Measurements from ENCODE around the gene OR52M1. TPM values are rescaled to one million over a fixed set of nuclear protein-coding genes. Genes with fewer than 3 reads are reported as not detected.

The OR52M1 gene
- total RNA-seq, 4 donors from 2014 or later: not detected

DNA sequence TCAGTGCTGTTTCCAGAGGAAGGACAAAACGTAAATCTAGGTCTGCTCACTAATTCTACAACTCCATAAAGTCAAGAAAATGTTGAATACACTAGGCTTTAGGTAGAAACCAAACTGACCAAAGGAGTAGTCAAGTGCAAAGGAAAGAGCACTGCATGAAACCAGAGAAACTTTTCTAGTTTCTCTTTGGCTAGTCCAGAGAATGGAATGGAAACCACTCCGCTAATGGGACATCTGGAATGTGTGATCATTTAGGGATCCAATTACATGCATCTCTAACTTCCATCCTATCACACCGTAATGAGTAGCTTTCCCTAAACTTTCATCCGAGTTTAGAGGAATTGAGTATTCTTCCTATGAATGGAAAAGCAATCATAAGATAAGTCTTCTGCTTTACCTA lies 2.4 kb downstream of the OR52M1 start:
- 68% methylated on average over 4 of the region's 4 CpGs for WGBS, 2 donors
- intact Hi-C loops (cut with DNase I; ENCODE audit: low total_unique reads): no loop called here
- H3K4me3 ChIP-seq (ENCODE audit: low read depth, poor library complexity, severe bottlenecking): no peak overlapping the region
- DNase-seq (ENCODE audit: low spot score in 2 of 2): no peak
- TF ChIP-seq POLR2A (IDR thresholded peaks at IDR 0.05): no peak

DNA sequence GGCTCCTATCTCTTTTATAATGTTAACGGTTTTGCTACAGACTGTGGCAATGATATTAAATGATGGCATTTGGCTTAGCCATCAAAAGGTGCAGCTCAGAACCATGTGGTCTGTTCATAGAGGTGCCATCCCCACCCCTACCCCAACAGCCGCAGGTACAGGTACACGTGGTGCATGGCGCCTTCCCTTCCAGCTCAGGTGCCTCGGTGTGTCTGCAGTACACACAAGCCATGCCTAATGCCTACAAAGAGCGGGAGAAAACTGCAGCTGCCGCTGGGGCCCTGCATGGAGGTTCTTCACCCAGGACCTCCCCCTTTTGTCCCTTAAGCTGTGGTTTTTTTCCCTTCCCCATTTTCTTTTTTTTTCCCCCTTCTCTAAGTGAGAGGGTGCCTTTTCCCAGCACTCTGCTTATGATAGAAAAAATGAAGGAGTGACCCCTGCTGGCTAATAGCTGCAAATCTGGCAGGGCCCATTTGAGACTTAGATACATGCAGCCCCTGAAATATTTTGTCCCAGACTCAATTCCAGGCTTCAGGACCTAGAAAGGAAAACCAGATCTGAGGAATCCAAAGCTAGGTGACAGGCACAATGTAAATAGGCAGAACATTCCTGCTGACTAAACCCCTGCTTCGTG lies 6.5 kb downstream of the OR52M1 start:
- intact Hi-C loops (cut with DNase I; ENCODE audit: low total_unique reads): no loop called here
- TF ChIP-seq POLR2A (IDR thresholded peaks at IDR 0.05): no peak
- TF ChIP-seq, protein P1, sequence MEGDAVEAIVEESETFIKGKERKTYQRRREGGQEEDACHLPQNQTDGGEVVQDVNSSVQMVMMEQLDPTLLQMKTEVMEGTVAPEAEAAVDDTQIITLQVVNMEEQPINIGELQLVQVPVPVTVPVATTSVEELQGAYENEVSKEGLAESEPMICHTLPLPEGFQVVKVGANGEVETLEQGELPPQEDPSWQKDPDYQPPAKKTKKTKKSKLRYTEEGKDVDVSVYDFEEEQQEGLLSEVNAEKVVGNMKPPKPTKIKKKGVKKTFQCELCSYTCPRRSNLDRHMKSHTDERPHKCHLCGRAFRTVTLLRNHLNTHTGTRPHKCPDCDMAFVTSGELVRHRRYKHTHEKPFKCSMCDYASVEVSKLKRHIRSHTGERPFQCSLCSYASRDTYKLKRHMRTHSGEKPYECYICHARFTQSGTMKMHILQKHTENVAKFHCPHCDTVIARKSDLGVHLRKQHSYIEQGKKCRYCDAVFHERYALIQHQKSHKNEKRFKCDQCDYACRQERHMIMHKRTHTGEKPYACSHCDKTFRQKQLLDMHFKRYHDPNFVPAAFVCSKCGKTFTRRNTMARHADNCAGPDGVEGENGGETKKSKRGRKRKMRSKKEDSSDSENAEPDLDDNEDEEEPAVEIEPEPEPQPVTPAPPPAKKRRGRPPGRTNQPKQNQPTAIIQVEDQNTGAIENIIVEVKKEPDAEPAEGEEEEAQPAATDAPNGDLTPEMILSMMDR (IDR thresholded peaks at IDR 0.05): no peak
- H3K4me3 ChIP-seq (ENCODE audit: low read depth, poor library complexity, severe bottlenecking): no peak overlapping the region
- no peak for DNase-seq (ENCODE audit: low spot score in 2 of 2)
- 79% methylated on average over 8 of the region's 8 CpGs for WGBS, 2 donors

DNA sequence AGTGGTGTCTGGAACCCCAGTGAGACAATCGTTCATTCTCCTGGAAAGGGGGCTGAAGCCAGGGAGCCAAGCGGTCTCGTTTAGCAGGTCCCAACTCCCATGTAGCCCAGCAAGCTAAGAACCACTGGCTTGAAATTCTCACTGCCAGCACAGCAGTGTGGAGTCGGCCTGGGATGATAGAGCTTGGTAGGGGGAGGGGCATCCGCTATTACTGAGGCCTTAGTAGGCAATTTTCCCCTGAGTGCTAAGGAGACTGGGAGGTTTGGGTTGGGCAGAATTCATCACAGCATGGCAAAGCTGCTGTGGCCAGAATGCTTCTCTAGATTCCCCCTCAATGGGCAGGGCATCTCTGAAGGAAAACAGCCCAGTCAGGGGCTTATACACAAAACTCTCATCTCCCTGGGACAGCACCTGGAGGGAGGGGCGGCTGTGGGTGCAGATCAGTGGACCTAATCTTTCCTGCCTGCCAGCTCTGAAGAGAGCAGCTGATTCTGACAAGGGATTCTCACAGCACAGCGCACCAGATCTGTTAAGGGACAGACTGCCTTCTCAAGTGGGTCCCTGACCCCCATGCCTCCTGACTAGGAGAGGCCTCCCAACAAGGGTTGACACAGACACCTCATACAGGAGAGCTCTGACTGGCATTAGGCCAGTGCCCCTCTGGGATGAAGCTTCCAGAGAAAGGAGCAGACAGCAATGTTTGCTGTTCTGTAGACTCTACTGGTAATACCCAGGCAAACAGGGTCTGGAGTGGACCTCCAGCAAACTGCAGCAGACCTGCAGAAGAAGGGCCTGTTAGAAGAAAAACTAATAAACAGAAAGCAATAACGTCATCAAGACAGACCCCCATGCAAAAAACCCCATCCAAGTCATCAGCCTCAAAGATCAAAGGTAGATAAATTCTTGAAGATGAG lies 14.8 kb downstream of the OR52M1 start:
- WGBS, 2 donors: 55 to 60% methylated on average over 7 to 8 of the region's 8 CpGs
- H3K4me3 ChIP-seq (ENCODE audit: low read depth, poor library complexity, severe bottlenecking): no peak overlapping the region
- intact Hi-C loops (cut with DNase I; ENCODE audit: low total_unique reads): no loop called here
- DNase-seq (ENCODE audit: low spot score in 2 of 2): no peak
- TF ChIP-seq POLR2A (IDR thresholded peaks at IDR 0.05): no peak
- TF ChIP-seq, protein P1 (IDR thresholded peaks at IDR 0.05): no peak

DNA sequence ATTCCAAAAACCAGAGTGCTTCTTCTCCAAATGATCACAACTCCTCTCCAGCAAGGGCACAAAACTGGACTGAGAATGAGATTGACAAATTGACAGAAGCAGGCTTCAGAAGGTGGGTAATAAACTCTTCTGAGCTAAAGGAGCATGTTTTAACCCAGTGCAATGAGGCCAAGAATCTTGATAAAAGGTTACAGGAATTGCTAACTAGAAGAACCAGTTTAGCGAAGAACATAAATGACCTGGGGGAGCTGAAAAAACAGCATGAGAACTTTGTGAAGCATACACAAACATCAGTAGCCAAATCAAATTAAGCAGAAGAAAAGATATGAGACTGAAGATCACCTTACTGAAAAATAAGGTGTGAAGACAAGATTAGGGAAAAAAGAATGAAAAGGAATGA lies 15.5 kb downstream of the OR52M1 start:
- intact Hi-C loops (cut with DNase I; ENCODE audit: low total_unique reads): no loop called here
- TF ChIP-seq POLR2A (IDR thresholded peaks at IDR 0.05): no peak
- WGBS, 2 donors: 32 to 84% methylated on average over 1 of the region's 1 CpG
- no peak overlapping the region for H3K4me3 ChIP-seq (ENCODE audit: low read depth, poor library complexity, severe bottlenecking)
- DNase-seq (ENCODE audit: low spot score in 2 of 2): no peak

DNA sequence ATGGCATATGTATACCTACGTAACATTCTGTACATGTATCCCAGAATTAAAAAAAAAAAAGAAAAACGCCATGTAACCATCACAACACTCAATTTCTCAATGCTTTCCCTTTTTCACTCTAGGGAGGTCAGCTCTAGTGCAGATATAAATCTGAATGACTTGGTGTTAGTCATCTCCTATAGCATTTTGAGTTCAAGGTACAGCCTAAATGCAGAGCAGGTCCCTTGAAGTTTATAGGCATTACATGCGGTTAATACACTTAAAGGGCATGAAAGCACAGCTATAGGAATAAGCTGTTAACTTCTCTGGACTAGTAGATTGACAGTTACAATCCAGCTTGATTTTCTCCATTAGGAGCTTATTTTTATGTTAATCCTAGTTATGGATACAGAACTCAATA lies 20.4 kb downstream of the OR52M1 start:
- 77 to 82% methylated on average over 3 of the region's 3 CpGs for WGBS, 2 donors
- H3K4me3 ChIP-seq (ENCODE audit: low read depth, poor library complexity, severe bottlenecking): no peak overlapping the region
- intact Hi-C loops (cut with DNase I; ENCODE audit: low total_unique reads): no loop called here
- no peak for DNase-seq (ENCODE audit: low spot score in 2 of 2)
- TF ChIP-seq, protein P1 (IDR thresholded peaks at IDR 0.05): no peak
- no peak for TF ChIP-seq POLR2A (IDR thresholded peaks at IDR 0.05)

DNA sequence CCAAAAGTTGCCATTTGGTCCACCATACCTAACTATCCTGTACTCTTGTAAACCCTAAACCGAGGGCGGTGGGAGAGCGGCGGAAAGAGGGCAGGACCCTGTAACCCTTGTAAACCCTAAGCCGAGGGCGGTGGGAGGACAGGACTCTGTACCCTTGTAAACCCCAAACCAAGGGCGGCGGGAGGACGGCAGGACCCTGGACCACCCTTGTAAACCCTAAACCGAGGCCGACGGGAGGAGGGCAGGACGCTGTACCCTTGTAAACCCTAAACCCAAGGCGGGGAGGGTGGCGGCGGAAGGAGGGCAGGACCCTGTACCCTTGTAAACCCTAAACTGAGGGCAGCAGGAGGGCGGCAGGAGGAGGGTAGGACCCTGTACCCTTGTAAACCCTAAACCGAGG lies 24.1 kb downstream of the OR52M1 start:
- TF ChIP-seq POLR2A (IDR thresholded peaks at IDR 0.05): no peak
- TF ChIP-seq, protein P1 (IDR thresholded peaks at IDR 0.05): no peak
- no peak for DNase-seq (ENCODE audit: low spot score in 2 of 2)
- intact Hi-C loops (cut with DNase I; ENCODE audit: low total_unique reads): no loop called here
- H3K4me3 ChIP-seq (ENCODE audit: low read depth, poor library complexity, severe bottlenecking): no peak overlapping the region
- 93 to 96% methylated on average over 18 of the region's 18 CpGs for WGBS, 2 donors
